Esophagus muscularis mucosa (tissue), 4 donors: ENCODE measurements around the gene DCHS2.

Experiments
- CTCF ChIP-seq, 3 experiments: fragments of 200-600 bp in 2 of 3; fragments of 450-650 bp in 1 of 3; sonication (generic) in 2 of 3; IDR thresholded peaks; one replicate each; pipeline ENCODE4 v1.5.1; 2017 to 2019; ENCODE audit warnings: antibody characterized with exemption in 3 of 3, mild to moderate bottlenecking in 2 of 3, moderate library complexity in 1 of 3
- EP300 ChIP-seq: sonication (generic); formaldehyde crosslinking; IDR thresholded peaks from one replicate; pipeline ENCODE4 v1.6.1; 2017; ENCODE audit warnings: antibody characterized with exemption
- POLR2A ChIP-seq: fragments of 450-650 bp; IDR thresholded peaks from one replicate; pipeline ENCODE4 v1.6.1; 2017; ENCODE audit warnings: antibody characterized with exemption, moderate library complexity, mild to moderate bottlenecking, low read depth
- POLR2AphosphoS5 ChIP-seq, 2 donors: sonication (generic); formaldehyde crosslinking; IDR thresholded peaks; one replicate each; pipeline ENCODE4 v1.6.1; 2017; ENCODE audit warnings: antibody characterized with exemption in 2 of 2

- TF ChIP-seq CTCF (IDR thresholded peaks at IDR 0.05) (no peak), POLR2A (no peak), POLR2AphosphoS5 (IDR thresholded peaks at IDR 0.05) (no peak), EP300 (no peak)
Observed at GRCh38 chr4:154452798-154453346, 38.7 kb downstream of the DCHS2 start.
